GM06990 (cell line): Measurements from ENCODE around the gene CNPPD1.

Experiments used
- DNase-seq: peaks from one replicate; pipeline ENCODE4 v3.0.0-alpha.2; 2011; ENCODE audit not compliant: insufficient read length; ENCODE audit errors: extremely low read depth
- H3K27me3 ChIP-seq: replicated peaks from 2 replicates; pipeline ENCODE4 v1.6.0; 2011; ENCODE audit warnings: low read length; ENCODE audit not compliant: control insufficient read depth, insufficient read depth
- H3K36me3 ChIP-seq: 2 replicates; pipeline ENCODE4 v1.5.1; 2011; ENCODE audit warnings: low read length; ENCODE audit not compliant: control insufficient read depth, insufficient read depth
- H3K4me3 ChIP-seq: replicated peaks from 2 replicates; pipeline ENCODE4 v1.5.1; 2011; ENCODE audit warnings: low read depth, mild to moderate bottlenecking, control low read depth, low read length
- TF ChIP-seq, protein P1 (sequence below): IDR thresholded peaks from 2 replicates; pipeline ENCODE4 v1.5.1; 2011; ENCODE audit warnings: low read length, control low read depth, mild to moderate bottlenecking, inconsistent platforms; ENCODE audit not compliant: insufficient read depth, poor library complexity, severe bottlenecking

The CNPPD1 gene

GRCh38 chr2:219209236-219210195 is 32.8 kb upstream of the CNPPD1 start:
- H3K36me3 ChIP-seq: peaks cover 15% of the 10 kb centered on the region

DNA sequence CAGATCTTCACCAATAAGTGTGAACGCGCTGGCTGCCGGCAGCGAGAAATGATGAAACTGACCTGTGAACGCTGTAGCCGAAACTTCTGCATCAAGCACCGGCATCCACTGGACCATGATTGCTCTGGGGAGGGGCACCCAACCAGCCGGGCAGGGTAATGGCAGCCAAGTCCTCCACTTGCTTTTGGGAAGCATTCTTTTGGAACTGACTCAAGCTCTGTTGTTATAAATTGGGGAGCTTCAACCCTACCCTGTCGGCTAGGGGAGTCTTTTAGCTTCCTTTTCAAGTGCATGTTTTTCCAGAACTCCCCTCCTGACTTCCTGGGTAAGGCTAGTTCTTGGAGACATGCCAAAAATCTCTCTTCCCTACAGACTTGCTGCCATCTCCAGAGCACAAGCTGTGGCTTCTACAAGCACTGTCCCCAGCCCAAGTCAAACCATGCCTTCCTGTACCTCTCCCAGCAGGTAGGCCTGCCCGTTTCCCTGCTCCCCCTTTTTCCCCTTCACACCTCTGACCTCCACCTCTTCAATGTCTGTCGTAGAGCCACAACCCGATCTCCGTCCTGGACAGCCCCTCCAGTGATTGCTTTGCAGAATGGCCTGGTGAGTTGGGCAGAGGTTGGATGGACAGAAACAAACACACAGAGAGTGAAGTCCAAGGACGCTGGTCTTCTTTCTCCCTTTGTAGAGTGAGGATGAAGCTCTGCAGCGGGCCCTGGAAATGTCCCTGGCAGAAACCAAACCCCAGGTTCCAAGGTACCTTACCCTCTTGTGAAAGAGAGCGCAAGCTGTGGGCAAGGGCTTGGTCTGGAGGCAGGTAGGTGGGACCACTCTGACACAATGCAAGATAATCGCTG is 31.4 kb upstream of the CNPPD1 start:
- Histone ChIP-seq H3K4me3 (no peak overlapping the region), H3K27me3 (no peaks in the 10 kb centered on the region), H3K36me3 (peaks cover 13% of the 10 kb centered on the region)
- TF ChIP-seq, protein P1, sequence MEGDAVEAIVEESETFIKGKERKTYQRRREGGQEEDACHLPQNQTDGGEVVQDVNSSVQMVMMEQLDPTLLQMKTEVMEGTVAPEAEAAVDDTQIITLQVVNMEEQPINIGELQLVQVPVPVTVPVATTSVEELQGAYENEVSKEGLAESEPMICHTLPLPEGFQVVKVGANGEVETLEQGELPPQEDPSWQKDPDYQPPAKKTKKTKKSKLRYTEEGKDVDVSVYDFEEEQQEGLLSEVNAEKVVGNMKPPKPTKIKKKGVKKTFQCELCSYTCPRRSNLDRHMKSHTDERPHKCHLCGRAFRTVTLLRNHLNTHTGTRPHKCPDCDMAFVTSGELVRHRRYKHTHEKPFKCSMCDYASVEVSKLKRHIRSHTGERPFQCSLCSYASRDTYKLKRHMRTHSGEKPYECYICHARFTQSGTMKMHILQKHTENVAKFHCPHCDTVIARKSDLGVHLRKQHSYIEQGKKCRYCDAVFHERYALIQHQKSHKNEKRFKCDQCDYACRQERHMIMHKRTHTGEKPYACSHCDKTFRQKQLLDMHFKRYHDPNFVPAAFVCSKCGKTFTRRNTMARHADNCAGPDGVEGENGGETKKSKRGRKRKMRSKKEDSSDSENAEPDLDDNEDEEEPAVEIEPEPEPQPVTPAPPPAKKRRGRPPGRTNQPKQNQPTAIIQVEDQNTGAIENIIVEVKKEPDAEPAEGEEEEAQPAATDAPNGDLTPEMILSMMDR: no peak
- DNase-seq: no peak

More at GRCh38 chr2:219209236-219210195, 32.8 kb upstream of the CNPPD1 start:
- no peak for DNase-seq
- TF ChIP-seq, protein P1: no peak
- H3K4me3 ChIP-seq: no peak overlapping the region
- H3K27me3 ChIP-seq: no peaks in the 10 kb centered on the region

- H3K27me3 ChIP-seq: no peaks in the 10 kb centered on the region
- TF ChIP-seq, protein P1: no peak
- H3K4me3 ChIP-seq: peak overlapping the region; percentile 76
- H3K36me3 ChIP-seq: peaks cover 9% of the 10 kb centered on the region
- DNase-seq: no peak
Observed at GRCh38 chr2:219207134-219207883, 30.6 kb upstream of the CNPPD1 start.

DNA sequence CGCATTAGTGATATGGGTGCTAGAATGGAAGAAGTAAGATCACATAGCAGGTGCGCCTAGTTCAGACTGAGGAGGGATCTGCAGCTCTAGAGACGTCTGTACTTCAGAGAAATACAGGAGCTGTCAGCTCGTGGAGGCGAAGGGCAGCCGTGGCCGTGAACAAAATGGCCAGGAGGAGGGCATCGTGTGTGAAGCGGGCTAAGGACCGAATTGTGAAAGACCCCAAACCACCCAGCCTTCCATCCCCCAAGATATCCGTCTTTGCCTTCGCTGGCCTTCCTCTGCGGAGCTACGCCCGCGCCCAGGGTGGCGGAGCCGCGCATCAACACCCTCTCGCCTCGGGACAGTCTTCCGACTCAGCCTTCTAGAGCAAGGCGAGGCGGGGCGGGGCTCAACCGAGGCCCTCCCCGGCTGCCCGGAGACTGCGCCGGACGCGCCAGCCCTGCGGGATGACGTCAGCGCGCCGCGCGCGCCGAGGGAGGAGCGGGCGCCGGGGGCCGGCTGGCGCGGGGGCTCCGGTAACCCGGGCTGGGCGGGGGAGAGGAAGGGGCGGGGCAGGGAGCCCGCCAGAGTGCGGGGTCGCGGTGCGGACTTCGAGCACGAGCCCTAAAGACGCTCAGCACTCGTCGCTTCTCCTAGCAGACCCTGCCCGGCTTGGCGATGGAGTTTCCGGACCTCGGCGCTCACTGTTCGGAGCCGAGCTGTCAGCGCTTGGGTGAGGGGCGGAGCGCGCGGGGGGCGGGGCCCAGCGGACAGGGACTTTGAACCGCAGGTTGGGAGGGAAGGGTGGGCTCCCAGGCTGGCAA is 29.8 kb upstream of the CNPPD1 start, which contains the start of gene ZFAND2B:
TSS of gene ZFAND2B (plus strand) at position 455 of the 806 bp plus-strand sequence. CDS start at position 661, 206 bp downstream.
- peak; percentile 96 for DNase-seq
- Histone ChIP-seq H3K27me3 (no peaks in the 10 kb centered on the region), H3K36me3 (peaks cover 9% of the 10 kb centered on the region), H3K4me3 (peak within 1 kb of the TSS; percentile 76)
- TF ChIP-seq, protein P1: no peak

DNA sequence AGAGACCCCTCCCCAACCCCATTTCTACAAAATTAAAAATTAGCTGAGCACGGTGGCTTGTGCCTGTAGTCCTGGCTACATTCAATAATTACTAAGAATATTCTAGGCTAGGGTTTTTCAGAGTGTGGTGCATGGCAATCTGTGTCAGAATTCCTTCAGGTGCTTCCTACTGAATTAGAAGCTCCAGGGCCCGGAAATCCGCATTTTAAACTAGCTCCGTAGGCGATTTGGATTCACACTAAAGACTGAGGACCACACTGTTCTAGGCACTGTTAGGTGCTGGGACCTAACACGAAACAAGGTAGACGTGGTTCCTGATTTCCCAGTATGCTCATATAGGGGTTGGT is 29.2 kb upstream of the CNPPD1 start:
- H3K27me3 ChIP-seq: no peaks in the 10 kb centered on the region
- peak overlapping the region; percentile 64 for H3K4me3 ChIP-seq
- TF ChIP-seq, protein P1: no peak
- peaks cover 9% of the 10 kb centered on the region for H3K36me3 ChIP-seq
- no peak for DNase-seq
